Endothelial cell of umbilical vein (primary cell): ENCODE measurements around the gene GTSE1.

Experiments
- EZH2 ChIP-seq: IDR thresholded peaks from 2 replicates; pipeline ENCODE4 v1.6.1; 2012; ENCODE audit warnings: borderline replicate concordance, low read depth, mild to moderate bottlenecking, moderate library complexity, low read length, inconsistent platforms; ENCODE audit not compliant: severe bottlenecking
- FOS ChIP-seq: IDR thresholded peaks from 2 replicates; pipeline ENCODE4 v1.6.1; 2011; ENCODE audit warnings: mild to moderate bottlenecking, low read length, moderate library complexity, borderline replicate concordance; ENCODE audit not compliant: insufficient read depth
- MAX ChIP-seq: IDR thresholded peaks from 2 replicates; pipeline ENCODE4 v1.6.1; 2011; ENCODE audit not compliant: insufficient read depth, insufficient read length
- POLR2A ChIP-seq: IDR thresholded peaks from 2 replicates; pipeline ENCODE4 v1.6.1; 2012; ENCODE audit warnings: low read depth, mild to moderate bottlenecking, control low read depth, low read length
- TF ChIP-seq, protein P1 (sequence below), 2 donors: IDR thresholded peaks; 1 replicate in 1 of 2; 2 replicates in 1 of 2; pipeline ENCODE4 v1.5.1; 2011; ENCODE audit warnings: low read length in 2 of 2, mild to moderate bottlenecking in 2 of 2, moderate library complexity in 2 of 2, control low read depth in 1 of 2, inconsistent platforms in 1 of 2, low read depth in 1 of 2; ENCODE audit not compliant: insufficient read depth in 1 of 2; ENCODE audit errors: extremely low read depth in 1 of 2

- TF ChIP-seq MAX: no peak
- TF ChIP-seq, protein P1, sequence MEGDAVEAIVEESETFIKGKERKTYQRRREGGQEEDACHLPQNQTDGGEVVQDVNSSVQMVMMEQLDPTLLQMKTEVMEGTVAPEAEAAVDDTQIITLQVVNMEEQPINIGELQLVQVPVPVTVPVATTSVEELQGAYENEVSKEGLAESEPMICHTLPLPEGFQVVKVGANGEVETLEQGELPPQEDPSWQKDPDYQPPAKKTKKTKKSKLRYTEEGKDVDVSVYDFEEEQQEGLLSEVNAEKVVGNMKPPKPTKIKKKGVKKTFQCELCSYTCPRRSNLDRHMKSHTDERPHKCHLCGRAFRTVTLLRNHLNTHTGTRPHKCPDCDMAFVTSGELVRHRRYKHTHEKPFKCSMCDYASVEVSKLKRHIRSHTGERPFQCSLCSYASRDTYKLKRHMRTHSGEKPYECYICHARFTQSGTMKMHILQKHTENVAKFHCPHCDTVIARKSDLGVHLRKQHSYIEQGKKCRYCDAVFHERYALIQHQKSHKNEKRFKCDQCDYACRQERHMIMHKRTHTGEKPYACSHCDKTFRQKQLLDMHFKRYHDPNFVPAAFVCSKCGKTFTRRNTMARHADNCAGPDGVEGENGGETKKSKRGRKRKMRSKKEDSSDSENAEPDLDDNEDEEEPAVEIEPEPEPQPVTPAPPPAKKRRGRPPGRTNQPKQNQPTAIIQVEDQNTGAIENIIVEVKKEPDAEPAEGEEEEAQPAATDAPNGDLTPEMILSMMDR (IDR thresholded peaks at IDR 0.05; ENCODE audit: extremely low read depth in 1 of 2, insufficient read depth in 1 of 2, low read depth in 1 of 2, low read length in 2 of 2): no peak
- no peak for TF ChIP-seq EZH2
- no peak for TF ChIP-seq POLR2A
- TF ChIP-seq FOS: no peak
Observed at GRCh38 chr22:46295277-46295971, 1.2 kb upstream of the GTSE1 start.
